Measurements from ENCODE around the gene ZNF507. TPM values are rescaled to one million over a fixed set of nuclear protein-coding genes. Genes with fewer than 3 reads are reported as not detected.

ZNF507 gene
- total and polyA plus RNA-seq, 9 of the 15 experiments (the other 6 are each of a cell fraction or from before 2014, with no cell fraction given): 2.9 to 25.0 (median 10.4) TPM

DNA sequence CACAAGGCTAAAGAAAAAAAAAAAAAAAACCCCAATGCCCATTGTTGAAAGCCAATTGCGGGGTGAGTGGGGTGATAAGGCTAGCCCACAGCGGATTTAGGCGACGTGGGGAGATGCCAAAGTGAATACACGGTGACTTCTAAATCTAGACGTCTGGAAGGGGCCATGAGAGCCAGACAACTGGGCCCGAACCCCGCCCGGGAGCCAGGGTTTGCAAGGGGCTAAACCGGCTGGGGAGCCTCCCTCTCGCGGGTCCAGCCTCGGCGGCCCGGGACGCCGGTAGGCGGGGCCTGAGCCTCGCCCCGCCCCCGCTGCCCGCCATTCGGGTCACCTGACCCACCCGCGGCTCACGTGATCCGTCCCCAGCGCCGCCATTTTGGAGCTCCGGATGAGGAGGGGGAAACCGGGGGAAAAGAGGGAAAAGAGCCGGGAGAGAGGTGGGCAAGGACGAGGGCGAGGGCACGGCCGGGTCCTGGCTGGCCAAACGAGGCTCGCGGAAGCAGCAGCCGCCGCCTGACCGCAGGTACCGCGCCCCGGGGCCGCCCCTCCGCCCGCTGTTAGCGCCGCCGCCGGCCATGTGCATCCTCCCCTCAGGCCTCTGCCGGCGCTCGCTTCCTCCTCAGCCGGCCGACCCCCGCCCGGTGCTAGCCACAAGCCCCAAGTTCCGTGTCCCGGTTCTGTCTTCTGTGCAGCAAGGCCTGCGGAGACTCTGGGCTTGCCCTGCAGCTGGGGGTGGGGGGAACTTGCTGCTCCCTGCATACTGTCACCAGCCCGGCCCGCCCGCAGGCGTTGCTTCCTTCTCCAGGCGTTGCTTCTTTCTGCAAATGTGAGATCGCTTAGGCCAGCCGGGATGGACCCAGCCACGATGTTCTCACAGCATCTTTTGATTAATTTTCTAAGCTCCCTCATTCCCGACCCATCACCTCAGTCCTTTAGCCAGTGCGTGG, at the start of gene ZNF507 (continued):
- no peak for TF ChIP-seq FOXJ3 (CRISPR knock-in tag; IDR thresholded peaks at IDR 0.05)
- TF ChIP-seq TEAD1 (CRISPR knock-in tag; IDR thresholded peaks at IDR 0.05): no peak
- peak in 1 of 2 experiments; percentile 51 for TF ChIP-seq AFF1 (IDR thresholded peaks at IDR 0.05; ENCODE audit: low read depth in 1 of 2, partially characterized antibody in 2 of 2)
- TF ChIP-seq ESRRB (CRISPR knock-in tag; IDR thresholded peaks at IDR 0.05; ENCODE audit: borderline replicate concordance): no peak
- TF ChIP-seq, protein P1, sequence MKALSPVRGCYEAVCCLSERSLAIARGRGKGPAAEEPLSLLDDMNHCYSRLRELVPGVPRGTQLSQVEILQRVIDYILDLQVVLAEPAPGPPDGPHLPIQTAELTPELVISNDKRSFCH (CRISPR knock-in tag; IDR thresholded peaks at IDR 0.05): no peak
- TF ChIP-seq, protein P1 (tag; IDR thresholded peaks at IDR 0.05): peak; percentile 45; the same call in 1 of the 2 replicates
- 0 out of 2 replicates have a peak, but pooled peaks have one; percentile 48 for TF ChIP-seq ZNF311 (CRISPR knock-in tag; IDR thresholded peaks at IDR 0.05)
- TF ChIP-seq, protein P2, sequence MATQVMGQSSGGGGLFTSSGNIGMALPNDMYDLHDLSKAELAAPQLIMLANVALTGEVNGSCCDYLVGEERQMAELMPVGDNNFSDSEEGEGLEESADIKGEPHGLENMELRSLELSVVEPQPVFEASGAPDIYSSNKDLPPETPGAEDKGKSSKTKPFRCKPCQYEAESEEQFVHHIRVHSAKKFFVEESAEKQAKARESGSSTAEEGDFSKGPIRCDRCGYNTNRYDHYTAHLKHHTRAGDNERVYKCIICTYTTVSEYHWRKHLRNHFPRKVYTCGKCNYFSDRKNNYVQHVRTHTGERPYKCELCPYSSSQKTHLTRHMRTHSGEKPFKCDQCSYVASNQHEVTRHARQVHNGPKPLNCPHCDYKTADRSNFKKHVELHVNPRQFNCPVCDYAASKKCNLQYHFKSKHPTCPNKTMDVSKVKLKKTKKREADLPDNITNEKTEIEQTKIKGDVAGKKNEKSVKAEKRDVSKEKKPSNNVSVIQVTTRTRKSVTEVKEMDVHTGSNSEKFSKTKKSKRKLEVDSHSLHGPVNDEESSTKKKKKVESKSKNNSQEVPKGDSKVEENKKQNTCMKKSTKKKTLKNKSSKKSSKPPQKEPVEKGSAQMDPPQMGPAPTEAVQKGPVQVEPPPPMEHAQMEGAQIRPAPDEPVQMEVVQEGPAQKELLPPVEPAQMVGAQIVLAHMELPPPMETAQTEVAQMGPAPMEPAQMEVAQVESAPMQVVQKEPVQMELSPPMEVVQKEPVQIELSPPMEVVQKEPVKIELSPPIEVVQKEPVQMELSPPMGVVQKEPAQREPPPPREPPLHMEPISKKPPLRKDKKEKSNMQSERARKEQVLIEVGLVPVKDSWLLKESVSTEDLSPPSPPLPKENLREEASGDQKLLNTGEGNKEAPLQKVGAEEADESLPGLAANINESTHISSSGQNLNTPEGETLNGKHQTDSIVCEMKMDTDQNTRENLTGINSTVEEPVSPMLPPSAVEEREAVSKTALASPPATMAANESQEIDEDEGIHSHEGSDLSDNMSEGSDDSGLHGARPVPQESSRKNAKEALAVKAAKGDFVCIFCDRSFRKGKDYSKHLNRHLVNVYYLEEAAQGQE (IDR thresholded peaks at IDR 0.05; ENCODE audit: borderline replicate concordance): peak; percentile 96
- TF ChIP-seq, protein P2 (CRISPR knock-in tag; IDR thresholded peaks at IDR 0.05; ENCODE audit: low read depth): no peak
- no peak for TF ChIP-seq GMEB1 (CRISPR knock-in tag; IDR thresholded peaks at IDR 0.05)
- TF ChIP-seq FOXP1 (CRISPR knock-in tag; IDR thresholded peaks at IDR 0.05): no peak
- TF ChIP-seq WHSC1 (IDR thresholded peaks at IDR 0.05; ENCODE audit: low read length): no peak
